Neural progenitor cell (in vitro differentiated cells): ENCODE results near the gene MACROD2.

ENCODE experiments used
- EZH2 ChIP-seq: fragments of 200-600 bp; sonication (generic); IDR thresholded peaks from 2 replicates; pipeline ENCODE4 v1.6.1; 2017; ENCODE audit warnings: antibody characterized with exemption, mild to moderate bottlenecking, moderate library complexity
- TF ChIP-seq, protein P1 (sequence below): fragments of 200-600 bp; sonication (generic); IDR thresholded peaks from 2 replicates; pipeline ENCODE4 v1.5.1; 2017; ENCODE audit warnings: antibody characterized with exemption, mild to moderate bottlenecking

DNA sequence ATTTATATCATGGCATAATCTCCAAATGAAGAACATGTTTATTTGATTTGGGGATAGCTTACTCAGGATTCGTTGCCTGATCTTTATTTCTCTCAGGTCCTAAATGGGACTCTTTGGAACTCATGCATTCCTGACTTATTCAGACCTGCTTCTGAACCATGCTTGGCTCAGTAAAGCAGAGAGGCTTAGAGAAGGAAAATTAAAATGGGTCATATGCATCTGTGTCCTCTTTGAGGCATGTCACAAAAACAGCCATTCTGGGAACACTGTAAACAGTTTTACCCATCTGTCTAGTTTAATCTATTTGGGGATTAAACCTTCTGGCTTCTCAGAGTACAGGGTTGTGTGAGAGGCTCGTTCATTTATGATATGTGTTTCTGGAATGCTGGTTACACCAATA, 1560.6 kb downstream of the MACROD2 start:
- TF ChIP-seq EZH2, result no peak
- TF ChIP-seq, protein P1, sequence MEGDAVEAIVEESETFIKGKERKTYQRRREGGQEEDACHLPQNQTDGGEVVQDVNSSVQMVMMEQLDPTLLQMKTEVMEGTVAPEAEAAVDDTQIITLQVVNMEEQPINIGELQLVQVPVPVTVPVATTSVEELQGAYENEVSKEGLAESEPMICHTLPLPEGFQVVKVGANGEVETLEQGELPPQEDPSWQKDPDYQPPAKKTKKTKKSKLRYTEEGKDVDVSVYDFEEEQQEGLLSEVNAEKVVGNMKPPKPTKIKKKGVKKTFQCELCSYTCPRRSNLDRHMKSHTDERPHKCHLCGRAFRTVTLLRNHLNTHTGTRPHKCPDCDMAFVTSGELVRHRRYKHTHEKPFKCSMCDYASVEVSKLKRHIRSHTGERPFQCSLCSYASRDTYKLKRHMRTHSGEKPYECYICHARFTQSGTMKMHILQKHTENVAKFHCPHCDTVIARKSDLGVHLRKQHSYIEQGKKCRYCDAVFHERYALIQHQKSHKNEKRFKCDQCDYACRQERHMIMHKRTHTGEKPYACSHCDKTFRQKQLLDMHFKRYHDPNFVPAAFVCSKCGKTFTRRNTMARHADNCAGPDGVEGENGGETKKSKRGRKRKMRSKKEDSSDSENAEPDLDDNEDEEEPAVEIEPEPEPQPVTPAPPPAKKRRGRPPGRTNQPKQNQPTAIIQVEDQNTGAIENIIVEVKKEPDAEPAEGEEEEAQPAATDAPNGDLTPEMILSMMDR, result no peak
